ENCODE results near the gene TPP1. TPM values are rescaled to one million over a fixed set of nuclear protein-coding genes. Genes with fewer than 3 reads are reported as not detected.

Gene TPP1
- total and polyA plus RNA-seq, 11 donors: 38.5 to 169 (median 79.7) TPM

GRCh38 chr11:6611092-6611962, 7.9 kb downstream of the TPP1 start:
- DNase-seq: peak in 3 of 5 donors; percentile 58 to 76 (median 61)
- ATAC-seq: peak in 2 of 4 donors; percentile 2 to 7
- H3K27me3 ChIP-seq: no peaks in the 10 kb centered on the region
- no peaks in the 10 kb centered on the region for H3K9me3 ChIP-seq
- H3K27ac ChIP-seq: peak overlapping the region; percentile 90 to 100 (median 98)
- H3K4me3 ChIP-seq: peak overlapping the region; percentile 52 to 93 (median 78)
- no peak for TF ChIP-seq CTCF (IDR thresholded peaks at IDR 0.05)
- no peak for TF ChIP-seq POLR2A (IDR thresholded peaks at IDR 0.05)
- peaks cover 9 to 73% (median 43%) of the 10 kb centered on the region in 12 donors for H3K4me1 ChIP-seq
- 10 to 20% (median 13%) methylated on average over 24 to 39 of the region's 39 CpGs for WGBS, 4 donors
- intact Hi-C loops (cut with DNase I): loop anchor here in 5 of 10 donors (5.0 kb wide), 3 partner anchors 46 to 134 kb away; partner anchors contain the start of genes MRPL17 (in 3 of the 5) and DCHS1 (in 1 of the 5)
- H3K36me3 ChIP-seq: peaks cover 0 to 78% (median 63%) of the 10 kb centered on the region in 9 donors

DNA sequence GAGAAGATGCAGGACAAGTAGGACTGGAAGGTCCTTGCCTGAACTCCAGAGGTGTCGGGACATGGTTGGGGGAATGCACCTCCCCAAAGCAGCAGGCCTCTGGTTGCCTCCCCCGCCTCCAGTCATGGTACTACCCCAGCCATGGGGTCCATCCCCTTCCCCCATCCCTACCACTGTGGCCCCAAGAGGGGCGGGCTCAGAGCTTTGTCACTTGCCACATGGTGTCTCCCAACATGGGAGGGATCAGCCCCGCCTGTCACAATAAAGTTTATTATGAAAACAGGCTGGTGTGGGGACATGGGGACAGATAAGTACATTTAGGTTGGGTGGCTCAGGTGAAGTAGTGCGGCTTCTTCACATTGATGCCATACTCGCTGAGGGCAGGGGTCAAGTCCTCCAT, 8.6 kb downstream of the TPP1 start:
- Histone ChIP-seq H3K27ac (peak overlapping the region in 7 of 12 donors; percentile 95 to 100 (median 97)), H3K27me3 (no peaks in the 10 kb centered on the region), H3K4me3 (peak overlapping the region in 3 of 12 donors; percentile 78 to 93 (median 84)), H3K9me3 (no peaks in the 10 kb centered on the region), H3K36me3 (peaks cover 0 to 71% (median 56%) of the 10 kb centered on the region in 9 donors), H3K4me1 (peaks cover 12 to 80% (median 51%) of the 10 kb centered on the region in 12 donors)
- TF ChIP-seq POLR2A (IDR thresholded peaks at IDR 0.05) (no peak), CTCF (IDR thresholded peaks at IDR 0.05) (no peak)
- WGBS, 4 donors: 77 to 92% (median 87%) methylated on average over 6 of the region's 6 CpGs
- no peak for DNase-seq
- ATAC-seq: no peak
- intact Hi-C loops (cut with DNase I): loop anchor here in 5 of 10 donors (5.0 kb wide), 3 partner anchors 47 to 133 kb away; partner anchors contain the start of genes MRPL17 (in 3 of the 5) and DCHS1 (in 1 of the 5)

- intact Hi-C loops (cut with DNase I): loop anchor here in 5 of 10 donors (5.0 kb wide), 3 partner anchors 48 to 132 kb away; partner anchors contain the start of genes MRPL17 (in 3 of the 5) and DCHS1 (in 1 of the 5)
Observed at GRCh38 chr11:6609502-6610015, 9.7 kb downstream of the TPP1 start.

More at GRCh38 chr11:6609502-6610015, 9.7 kb downstream of the TPP1 start:
- peak in 1 of 5 donors; percentile 8 for DNase-seq
- no peak for ATAC-seq
- no peaks in the 10 kb centered on the region for H3K27me3 ChIP-seq
- H3K27ac ChIP-seq: peak overlapping the region in 6 of 12 donors; percentile 9 to 99 (median 56)
- TF ChIP-seq CTCF (IDR thresholded peaks at IDR 0.05) (no peak), POLR2A (IDR thresholded peaks at IDR 0.05) (no peak)
- peaks cover 0 to 61% (median 49%) of the 10 kb centered on the region in 9 donors for H3K36me3 ChIP-seq
- H3K9me3 ChIP-seq: no peaks in the 10 kb centered on the region
- WGBS, 4 donors: 69 to 74% (median 71%) methylated on average over 8 of the region's 8 CpGs
- no peak overlapping the region for H3K4me3 ChIP-seq
- H3K4me1 ChIP-seq: peaks cover 15 to 90% (median 57%) of the 10 kb centered on the region in 12 donors
